HL-60 (cell line): ENCODE measurements around the gene SCD.

Experiments
- DNase-seq, 2 experiments: peaks; one replicate each; pipeline ENCODE4 v3.0.0-alpha.2; 2010 to 2020; ENCODE audit warnings: low read depth in 1 of 2, low spot score in 1 of 2
- H3K27ac ChIP-seq: fragments of 250-450 bp; sonication (Bioruptor Pico); replicated peaks from 2 replicates; pipeline ENCODE4 v1.5.1; 2020; ENCODE audit warnings: mild to moderate bottlenecking, moderate library complexity
- H3K27me3 ChIP-seq: fragments of 250-450 bp; sonication (Bioruptor Pico); 2 replicates; pipeline ENCODE4 v1.5.1; 2021; ENCODE audit warnings: mild to moderate bottlenecking, moderate library complexity; ENCODE audit not compliant: insufficient read depth, poor library complexity, severe bottlenecking
- H3K4me3 ChIP-seq: replicated peaks from 2 replicates; pipeline ENCODE4 v1.5.1; 2011; ENCODE audit warnings: mild to moderate bottlenecking, control low read depth, low read length; ENCODE audit not compliant: insufficient read depth
- CTCF ChIP-seq: IDR thresholded peaks from one replicate; pipeline ENCODE4 v1.5.1; 2011; ENCODE audit warnings: low read length, control low read depth, inconsistent platforms; ENCODE audit not compliant: insufficient read depth
- GABPA ChIP-seq: IDR thresholded peaks from 2 replicates; pipeline ENCODE4 v1.6.1; 2012; ENCODE audit warnings: low read depth
- POLR2AphosphoS5 ChIP-seq: IDR thresholded peaks from 2 replicates; pipeline ENCODE4 v1.6.1; 2012; ENCODE audit warnings: low read depth
- REST ChIP-seq: IDR thresholded peaks from 2 replicates; pipeline ENCODE4 v1.6.1; 2012; ENCODE audit warnings: low read depth; ENCODE audit not compliant: insufficient replicate concordance
- SPI1 ChIP-seq: IDR thresholded peaks from 2 replicates; pipeline ENCODE4 v1.6.1; 2012; ENCODE audit warnings: low read depth, mild to moderate bottlenecking, borderline replicate concordance

Gene SCD

GRCh38 chr10:100403734-100404133, 56.7 kb downstream of the SCD start:
- TF ChIP-seq CTCF (no peak), POLR2AphosphoS5 (no peak), REST (no peak), GABPA (no peak), SPI1 (no peak)
- H3K27me3 ChIP-seq: no peaks in the 10 kb centered on the region
- H3K4me3 ChIP-seq: no peak overlapping the region
- no peak overlapping the region for H3K27ac ChIP-seq
- DNase-seq: no peak

GRCh38 chr10:100413173-100413572, 66.1 kb downstream of the SCD start:
- no peak for TF ChIP-seq POLR2AphosphoS5
- TF ChIP-seq REST: no peak
- TF ChIP-seq CTCF: no peak
- TF ChIP-seq SPI1: no peak
- no peak for TF ChIP-seq GABPA
- Histone ChIP-seq H3K27me3 (no peaks in the 10 kb centered on the region), H3K4me3 (no peak overlapping the region), H3K27ac (no peak overlapping the region)
- DNase-seq: no peak
